ENCODE measurements around the gene ZNF497.

DNA sequence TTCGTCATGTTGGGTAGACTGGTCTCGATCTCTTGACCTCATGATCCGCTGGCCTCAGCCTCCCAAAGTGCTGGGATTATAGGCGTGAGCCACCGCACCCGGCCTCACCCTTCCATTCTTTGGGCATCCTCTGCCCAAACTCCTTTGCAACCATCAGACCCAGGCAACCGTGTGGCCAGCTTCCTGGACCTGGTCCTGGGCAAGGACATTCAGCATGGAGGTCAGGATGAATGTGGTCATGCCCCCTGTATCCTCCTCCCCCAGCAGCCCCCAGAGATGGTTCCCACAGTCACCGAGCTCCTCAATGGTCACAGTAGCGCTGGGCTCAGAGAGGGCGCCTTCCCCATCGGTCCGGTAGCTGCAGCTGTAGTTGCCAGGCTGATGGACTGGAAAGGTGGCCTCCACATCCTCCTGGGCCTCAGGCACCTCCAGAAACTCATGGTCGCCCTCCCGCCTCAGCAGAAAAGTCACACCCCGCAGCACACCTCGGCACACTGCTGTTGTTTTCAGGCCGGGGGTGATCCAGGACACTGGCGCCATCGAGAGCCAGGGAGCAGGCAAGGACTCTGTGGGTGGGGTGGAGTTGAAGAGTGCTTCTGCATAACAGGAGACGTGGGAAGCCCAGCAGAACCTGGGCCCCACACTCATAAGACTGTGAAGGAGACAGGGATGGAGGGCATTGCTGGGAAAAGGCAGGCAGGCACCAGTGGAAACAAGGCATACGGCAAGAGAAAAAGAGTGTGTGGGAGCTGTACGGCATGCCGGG is 10.4 kb downstream of the ZNF497 start:
- TF ChIP-seq, protein P1, sequence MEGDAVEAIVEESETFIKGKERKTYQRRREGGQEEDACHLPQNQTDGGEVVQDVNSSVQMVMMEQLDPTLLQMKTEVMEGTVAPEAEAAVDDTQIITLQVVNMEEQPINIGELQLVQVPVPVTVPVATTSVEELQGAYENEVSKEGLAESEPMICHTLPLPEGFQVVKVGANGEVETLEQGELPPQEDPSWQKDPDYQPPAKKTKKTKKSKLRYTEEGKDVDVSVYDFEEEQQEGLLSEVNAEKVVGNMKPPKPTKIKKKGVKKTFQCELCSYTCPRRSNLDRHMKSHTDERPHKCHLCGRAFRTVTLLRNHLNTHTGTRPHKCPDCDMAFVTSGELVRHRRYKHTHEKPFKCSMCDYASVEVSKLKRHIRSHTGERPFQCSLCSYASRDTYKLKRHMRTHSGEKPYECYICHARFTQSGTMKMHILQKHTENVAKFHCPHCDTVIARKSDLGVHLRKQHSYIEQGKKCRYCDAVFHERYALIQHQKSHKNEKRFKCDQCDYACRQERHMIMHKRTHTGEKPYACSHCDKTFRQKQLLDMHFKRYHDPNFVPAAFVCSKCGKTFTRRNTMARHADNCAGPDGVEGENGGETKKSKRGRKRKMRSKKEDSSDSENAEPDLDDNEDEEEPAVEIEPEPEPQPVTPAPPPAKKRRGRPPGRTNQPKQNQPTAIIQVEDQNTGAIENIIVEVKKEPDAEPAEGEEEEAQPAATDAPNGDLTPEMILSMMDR (IDR thresholded peaks at IDR 0.05), result no peak
- no peak for TF ChIP-seq POLR2A (IDR thresholded peaks at IDR 0.05)
- TF ChIP-seq POLR2AphosphoS5 (IDR thresholded peaks at IDR 0.05), result no peak

Measured in upper lobe of left lung (tissue), 4 donors.